A549 (cell line): ENCODE results near the gene CIAO2A. TPM values are rescaled to one million over a fixed set of nuclear protein-coding genes. Genes with fewer than 3 reads are reported as not detected.

Experiments used
- ATAC-seq, 2 experiments: fragments of 200-7000 bp in 1 of 2; fragments of >200 bp in 1 of 2; cut with Nextera tagmentation in 1 of 2; cut with Tn5 transposase in 1 of 2; 3 replicates each; pipeline versions ENCODE4 v1.8.0 to v1.9.1; 2018 to 2020; ENCODE audit warnings: mild to moderate bottlenecking in 1 of 2, moderate library complexity in 1 of 2
- CTCF ChIA-PET: fragments of 300-600 bp; sonication (Branson Sonifier 250); formaldehyde crosslinking; extraction: SDS; loops from one replicate; lab custom pipeline; 2021; ENCODE audit warnings: antibody characterized with exemption, inconsistent platforms; lab: Yijun Ruan, JAX
- POLR2A ChIA-PET: fragments of 350-600 bp; formaldehyde crosslinking; extraction: SDS; loops from one replicate; lab custom pipeline; 2021; ENCODE audit warnings: antibody characterized with exemption, inconsistent platforms; lab: Yijun Ruan, JAX
- DNase-seq, 2 experiments: peaks; one replicate each; pipeline versions ENCODE4 v3.0.0 to v3.0.0-alpha.2; 2011 to 2016; ENCODE audit warnings: low read depth in 1 of 2, low spot score in 1 of 2
- FAIRE-seq: peaks from 2 replicates; lab custom pipeline; 2011; peaks lifted over from hg19 to GRCh38; lab: Jason Lieb, UNC
- H3K27ac ChIP-seq, 2 experiments: fragments of >200 bp; sonication (Bioruptor Twin); formaldehyde crosslinking; 3 replicates each; pipeline ENCODE4 v1.5.1; 2016 to 2017
- H3K4me1 ChIP-seq: fragments of >200 bp; sonication (Bioruptor Twin); formaldehyde crosslinking; 3 replicates; pipeline ENCODE4 v1.6.1; 2016
- H3K4me2 ChIP-seq: fragments of >200 bp; sonication (Bioruptor Twin); formaldehyde crosslinking; 3 replicates; pipeline ENCODE4 v1.6.1; 2016
- H3K4me3 ChIP-seq: fragments of >200 bp; sonication (Bioruptor Twin); formaldehyde crosslinking; 3 replicates; pipeline ENCODE4 v1.5.1; 2016
- H3K9me3 ChIP-seq: fragments of >200 bp; sonication (Bioruptor Twin); formaldehyde crosslinking; 3 replicates; pipeline ENCODE4 v1.6.1; 2016
- BHLHE40 ChIP-seq: IDR thresholded peaks from 2 replicates; pipeline ENCODE4 v1.6.1; 2012; ENCODE audit warnings: low read depth, low read length, inconsistent platforms
- CTCF ChIP-seq: fragments of >200 bp; sonication (Bioruptor Twin); formaldehyde crosslinking; IDR thresholded peaks from 3 replicates; pipeline ENCODE4 v1.5.1; 2016
- EHF ChIP-seq: fragments of 250-450 bp; sonication (Bioruptor Pico); IDR thresholded peaks from 2 replicates; pipeline ENCODE4 v1.5.0; 2020; ENCODE audit warnings: mild to moderate bottlenecking
- EHMT2 ChIP-seq: fragments of 200-600 bp; sonication (generic); IDR thresholded peaks from 2 replicates; pipeline ENCODE4 v1.6.1; 2016; ENCODE audit warnings: antibody characterized with exemption, low read depth, mild to moderate bottlenecking, moderate library complexity
- EP300 ChIP-seq, 2 experiments: fragments of >200 bp; sonication (Bioruptor Twin); formaldehyde crosslinking; IDR thresholded peaks; 2 replicates in 1 of 2; 3 replicates in 1 of 2; pipeline ENCODE4 v1.6.1; 2016 to 2017
- FOXS1 ChIP-seq: fragments of 250-450 bp; sonication (Bioruptor Pico); IDR thresholded peaks from 2 replicates; pipeline ENCODE4 v1.5.0; 2020; ENCODE audit warnings: mild to moderate bottlenecking, moderate library complexity
- GATA3 ChIP-seq: IDR thresholded peaks from 2 replicates; pipeline ENCODE4 v1.6.1; 2012; ENCODE audit warnings: borderline replicate concordance
- HOXA7 ChIP-seq: fragments of 250-450 bp; sonication (Bioruptor Pico); IDR thresholded peaks from 2 replicates; pipeline ENCODE4 v1.5.0; 2020; ENCODE audit warnings: mild to moderate bottlenecking, moderate library complexity
- HOXB5 ChIP-seq: fragments of 250-450 bp; sonication (Bioruptor Pico); IDR thresholded peaks from 2 replicates; pipeline ENCODE4 v1.5.0; 2020; ENCODE audit warnings: mild to moderate bottlenecking, moderate library complexity
- JUN ChIP-seq, 2 experiments: fragments of >200 bp; sonication (Bioruptor Twin); formaldehyde crosslinking; IDR thresholded peaks; 2 replicates in 1 of 2; 3 replicates in 1 of 2; pipeline ENCODE4 v1.6.1; 2016 to 2017
- JUNB ChIP-seq: fragments of >200 bp; sonication (Bioruptor Twin); formaldehyde crosslinking; IDR thresholded peaks from 2 replicates; pipeline ENCODE4 v1.6.1; 2016
- NR3C1 ChIP-seq: fragments of >200 bp; sonication (Bioruptor Twin); formaldehyde crosslinking; IDR thresholded peaks from 3 replicates; pipeline ENCODE4 v1.6.1; 2017
- POLR2A ChIP-seq: IDR thresholded peaks from 2 replicates; pipeline ENCODE4 v1.6.1; 2012; ENCODE audit warnings: mild to moderate bottlenecking, low read length
- RARB ChIP-seq: fragments of 250-450 bp; sonication (Bioruptor Pico); IDR thresholded peaks from 2 replicates; pipeline ENCODE4 v1.8.0; 2021; ENCODE audit warnings: mild to moderate bottlenecking, moderate library complexity
- RFX5 ChIP-seq: fragments of 450-650 bp; IDR thresholded peaks from 2 replicates; pipeline ENCODE4 v1.7.1; 2014; ENCODE audit warnings: antibody characterized with exemption, mild to moderate bottlenecking, moderate library complexity
- SMC3 ChIP-seq: fragments of >200 bp; sonication (Bioruptor Twin); formaldehyde crosslinking; IDR thresholded peaks from 3 replicates; pipeline ENCODE4 v1.6.1; 2018; ENCODE audit warnings: inconsistent platforms
- SREBF2 ChIP-seq: fragments of 450-650 bp; IDR thresholded peaks from 2 replicates; pipeline ENCODE4 v1.6.1; 2014; ENCODE audit warnings: mild to moderate bottlenecking, moderate library complexity
- TP53 ChIP-seq: fragments of 250-450 bp; sonication (Bioruptor Pico); IDR thresholded peaks from 2 replicates; pipeline ENCODE4 v1.5.0; 2021; ENCODE audit warnings: mild to moderate bottlenecking, moderate library complexity
- ZSCAN20 ChIP-seq: fragments of 250-450 bp; sonication (Bioruptor Pico); IDR thresholded peaks from 2 replicates; pipeline ENCODE4 v1.8.0; 2022; ENCODE audit warnings: mild to moderate bottlenecking, moderate library complexity
- WGBS: methylation state at CpG from one replicate; pipeline ENCODE4 v1.1.6; 2017; ENCODE audit errors: missing lambda C conversion rate; 5-methylcytosine and 5-hydroxymethylcytosine counted together
- polyA plus RNA-seq, 4 experiments: library from polyadenylated mRNA; depleted of rRNA in 3 of 4; stranded (reverse); fragments of >200 nt; fragmentation: RNase III in 1 of 4; extraction: RNeasy Plus Mini Kit Qiagen cat#74134 plus additional on column Dnase treatment in 1 of 4; gene quantifications; 2 replicates in 3 of 4; 3 replicates in 1 of 4; pipeline ENCODE4 v1.2.3, GENCODE V29; 2011 to 2017
- TF ChIP-seq, protein P1 (sequence below): fragments of 250-450 bp; sonication (Bioruptor Pico); IDR thresholded peaks from 2 replicates; pipeline ENCODE4 v1.5.0; 2020; ENCODE audit warnings: low read depth, mild to moderate bottlenecking, moderate library complexity
- TF ChIP-seq, protein P2 (sequence below): IDR thresholded peaks from 2 replicates; pipeline ENCODE4 v1.6.1; 2012; ENCODE audit warnings: low read depth, borderline replicate concordance
- TF ChIP-seq, protein P3 (sequence below): fragments of 200-600 bp; sonication (generic); IDR thresholded peaks from 2 replicates; pipeline ENCODE4 v1.6.1; 2016; ENCODE audit warnings: antibody characterized with exemption, mild to moderate bottlenecking, moderate library complexity

The CIAO2A gene
- polyA plus RNA-seq, 2 of the 4 experiments (the other 2 are of a cell fraction) = 156 to 231 TPM

- POLR2A ChIA-PET = no interaction called here
- Histone ChIP-seq H3K4me1 (no peaks in the 10 kb centered on the region), H3K27ac (no peak overlapping the region), H3K4me3 (no peak overlapping the region), H3K4me2 (no peak overlapping the region), H3K9me3 (no peaks in the 10 kb centered on the region)
- CTCF ChIA-PET = interaction anchor here (0.7 to 1.9 kb wide), 2 partner anchors 26 to 60 kb away, joined by 3 to 10 read pairs; no protein-coding TSS in a partner anchor
- DNase-seq = no peak
- TF ChIP-seq ZSCAN20 = no peak
- 81% methylated on average over 6 of the region's 6 CpGs for WGBS
- no peak for ATAC-seq
- peak; percentile 32 for FAIRE-seq
Measured at GRCh38 chr15:64127521-64128270, 34.1 kb upstream of the CIAO2A start.

DNA sequence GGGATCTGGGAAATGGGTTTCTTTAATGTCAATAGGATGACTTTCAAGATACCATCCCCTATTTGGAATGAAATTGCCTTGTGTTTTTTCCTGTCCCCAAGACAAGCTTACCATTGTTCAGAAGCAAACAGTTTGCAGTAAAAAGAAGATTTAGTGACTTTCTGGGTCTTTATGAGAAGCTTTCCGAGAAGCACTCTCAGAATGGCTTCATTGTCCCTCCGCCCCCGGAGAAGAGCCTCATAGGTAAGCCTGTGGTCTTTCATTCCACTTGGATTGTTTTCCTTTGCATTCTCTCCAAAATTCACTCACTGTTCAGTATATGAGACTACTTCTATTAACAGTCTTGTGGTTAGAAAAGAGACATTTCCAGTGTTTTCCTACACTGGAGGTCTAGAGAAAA lies 32.3 kb upstream of the CIAO2A start:
- ATAC-seq (no peak), DNase-seq (no peak), FAIRE-seq (no peak)
- H3K4me3 ChIP-seq = no peak overlapping the region
- no peak overlapping the region for H3K27ac ChIP-seq
- H3K9me3 ChIP-seq = no peaks in the 10 kb centered on the region
- H3K4me1 ChIP-seq = no peaks in the 10 kb centered on the region
- no peak overlapping the region for H3K4me2 ChIP-seq
- ChIA-PET CTCF (interaction anchor here (1.7 to 1.9 kb wide), 2 partner anchors 27 to 28 kb away, joined by 5 to 10 read pairs; no protein-coding TSS in a partner anchor), POLR2A (interaction anchor here (1.3 kb wide), 1 partner anchor 30 kb away, joined by 3 read pairs; the partner anchor contains the start of gene SNX1)
- no peak for TF ChIP-seq EHF (CRISPR knock-in tag)
- TF ChIP-seq EP300 (IDR thresholded peaks at IDR 0.05) = no peak
- no peak for TF ChIP-seq SMC3
- WGBS = 63% methylated on average over 3 of the region's 3 CpGs

- TF ChIP-seq POLR2A = no peak
- TF ChIP-seq, protein P1, sequence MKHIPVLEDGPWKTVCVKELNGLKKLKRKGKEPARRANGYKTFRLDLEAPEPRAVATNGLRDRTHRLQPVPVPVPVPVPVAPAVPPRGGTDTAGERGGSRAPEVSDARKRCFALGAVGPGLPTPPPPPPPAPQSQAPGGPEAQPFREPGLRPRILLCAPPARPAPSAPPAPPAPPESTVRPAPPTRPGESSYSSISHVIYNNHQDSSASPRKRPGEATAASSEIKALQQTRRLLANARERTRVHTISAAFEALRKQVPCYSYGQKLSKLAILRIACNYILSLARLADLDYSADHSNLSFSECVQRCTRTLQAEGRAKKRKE (CRISPR knock-in tag) = no peak
- TF ChIP-seq, protein P2, sequence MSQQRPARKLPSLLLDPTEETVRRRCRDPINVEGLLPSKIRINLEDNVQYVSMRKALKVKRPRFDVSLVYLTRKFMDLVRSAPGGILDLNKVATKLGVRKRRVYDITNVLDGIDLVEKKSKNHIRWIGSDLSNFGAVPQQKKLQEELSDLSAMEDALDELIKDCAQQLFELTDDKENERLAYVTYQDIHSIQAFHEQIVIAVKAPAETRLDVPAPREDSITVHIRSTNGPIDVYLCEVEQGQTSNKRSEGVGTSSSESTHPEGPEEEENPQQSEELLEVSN = no peak
- TF ChIP-seq JUNB = no peak
- no peak for TF ChIP-seq RFX5
- no peak for TF ChIP-seq SMC3
- TF ChIP-seq TP53 = no peak
- no peak for TF ChIP-seq SREBF2
- no peak for TF ChIP-seq NR3C1
- TF ChIP-seq JUN (IDR thresholded peaks at IDR 0.05) = no peak
- TF ChIP-seq FOXS1 = no peak
- no peak for TF ChIP-seq HOXB5 (CRISPR knock-in tag)
- TF ChIP-seq EHMT2 = no peak
- TF ChIP-seq BHLHE40 = no peak
- TF ChIP-seq HOXA7 (CRISPR knock-in tag) = no peak
- no peak for TF ChIP-seq GATA3
- TF ChIP-seq RARB = no peak
- TF ChIP-seq CTCF = no peak
- TF ChIP-seq, protein P3, sequence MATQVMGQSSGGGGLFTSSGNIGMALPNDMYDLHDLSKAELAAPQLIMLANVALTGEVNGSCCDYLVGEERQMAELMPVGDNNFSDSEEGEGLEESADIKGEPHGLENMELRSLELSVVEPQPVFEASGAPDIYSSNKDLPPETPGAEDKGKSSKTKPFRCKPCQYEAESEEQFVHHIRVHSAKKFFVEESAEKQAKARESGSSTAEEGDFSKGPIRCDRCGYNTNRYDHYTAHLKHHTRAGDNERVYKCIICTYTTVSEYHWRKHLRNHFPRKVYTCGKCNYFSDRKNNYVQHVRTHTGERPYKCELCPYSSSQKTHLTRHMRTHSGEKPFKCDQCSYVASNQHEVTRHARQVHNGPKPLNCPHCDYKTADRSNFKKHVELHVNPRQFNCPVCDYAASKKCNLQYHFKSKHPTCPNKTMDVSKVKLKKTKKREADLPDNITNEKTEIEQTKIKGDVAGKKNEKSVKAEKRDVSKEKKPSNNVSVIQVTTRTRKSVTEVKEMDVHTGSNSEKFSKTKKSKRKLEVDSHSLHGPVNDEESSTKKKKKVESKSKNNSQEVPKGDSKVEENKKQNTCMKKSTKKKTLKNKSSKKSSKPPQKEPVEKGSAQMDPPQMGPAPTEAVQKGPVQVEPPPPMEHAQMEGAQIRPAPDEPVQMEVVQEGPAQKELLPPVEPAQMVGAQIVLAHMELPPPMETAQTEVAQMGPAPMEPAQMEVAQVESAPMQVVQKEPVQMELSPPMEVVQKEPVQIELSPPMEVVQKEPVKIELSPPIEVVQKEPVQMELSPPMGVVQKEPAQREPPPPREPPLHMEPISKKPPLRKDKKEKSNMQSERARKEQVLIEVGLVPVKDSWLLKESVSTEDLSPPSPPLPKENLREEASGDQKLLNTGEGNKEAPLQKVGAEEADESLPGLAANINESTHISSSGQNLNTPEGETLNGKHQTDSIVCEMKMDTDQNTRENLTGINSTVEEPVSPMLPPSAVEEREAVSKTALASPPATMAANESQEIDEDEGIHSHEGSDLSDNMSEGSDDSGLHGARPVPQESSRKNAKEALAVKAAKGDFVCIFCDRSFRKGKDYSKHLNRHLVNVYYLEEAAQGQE = no peak
- TF ChIP-seq, all 56 proteins: peak for 0
- FAIRE-seq (no peak), ATAC-seq (no peak), DNase-seq (no peak)
- Histone ChIP-seq H3K27ac (no peak overlapping the region), H3K9me3 (no peaks in the 10 kb centered on the region), H3K4me3 (no peak overlapping the region), H3K4me1 (no peaks in the 10 kb centered on the region), H3K4me2 (no peak overlapping the region)
- CTCF ChIA-PET = interaction anchor here (0.8 to 1.3 kb wide), 5 partner anchors 9 to 54 kb away, joined by 3 to 4 read pairs (median 3); partner anchors contain the start of gene PPIB
- POLR2A ChIA-PET = no interaction called here
- 88% methylated on average over 3 of the region's 3 CpGs for WGBS
Measured at GRCh38 chr15:64122936-64123351, 29.3 kb upstream of the CIAO2A start.
